ENCODE data around the gene PCBP3.
"Not testable (repeated sequence)": the region's sequence is repeated elsewhere in the genome, so short reads cannot be mapped to it uniquely, and the experiment has no call there.

PCBP3 gene

DNA sequence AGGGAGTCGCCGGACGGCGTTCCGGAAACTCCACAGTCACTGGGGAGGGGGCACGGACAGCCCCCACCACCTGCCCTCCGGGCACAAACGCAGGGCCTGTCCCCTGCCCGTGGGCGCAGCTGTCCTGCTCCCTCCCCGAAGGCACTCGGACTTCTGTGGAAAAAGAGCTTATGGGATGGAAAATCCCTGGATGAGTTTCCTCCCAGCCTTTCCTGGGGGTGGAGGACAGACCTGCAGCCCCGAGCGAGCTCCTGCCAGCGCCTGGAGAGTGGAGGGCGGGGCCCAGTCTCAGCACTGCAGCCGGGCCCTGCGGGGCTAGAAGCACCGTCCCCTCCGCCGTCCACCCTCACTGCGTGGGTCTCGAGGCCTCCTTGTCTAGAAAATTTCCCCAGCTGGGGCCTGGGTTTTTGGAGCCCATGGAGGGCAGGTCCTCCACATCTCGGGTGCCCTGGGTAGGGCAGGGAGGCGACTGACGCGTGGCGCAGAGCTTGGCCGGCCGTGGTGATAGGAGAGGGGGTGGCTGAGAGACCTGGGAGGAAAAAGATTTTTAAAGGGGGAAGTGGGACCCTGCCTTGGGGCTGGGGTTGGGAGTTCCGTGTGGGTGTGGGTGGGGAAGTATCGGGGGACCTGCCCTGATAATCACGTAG lies 331.6 kb downstream of the PCBP3 start:
- H3K4me3 ChIP-seq (ENCODE audit: insufficient read depth, low read length, poor library complexity, severe bottlenecking) = no peak overlapping the region
- TF ChIP-seq, protein P1, sequence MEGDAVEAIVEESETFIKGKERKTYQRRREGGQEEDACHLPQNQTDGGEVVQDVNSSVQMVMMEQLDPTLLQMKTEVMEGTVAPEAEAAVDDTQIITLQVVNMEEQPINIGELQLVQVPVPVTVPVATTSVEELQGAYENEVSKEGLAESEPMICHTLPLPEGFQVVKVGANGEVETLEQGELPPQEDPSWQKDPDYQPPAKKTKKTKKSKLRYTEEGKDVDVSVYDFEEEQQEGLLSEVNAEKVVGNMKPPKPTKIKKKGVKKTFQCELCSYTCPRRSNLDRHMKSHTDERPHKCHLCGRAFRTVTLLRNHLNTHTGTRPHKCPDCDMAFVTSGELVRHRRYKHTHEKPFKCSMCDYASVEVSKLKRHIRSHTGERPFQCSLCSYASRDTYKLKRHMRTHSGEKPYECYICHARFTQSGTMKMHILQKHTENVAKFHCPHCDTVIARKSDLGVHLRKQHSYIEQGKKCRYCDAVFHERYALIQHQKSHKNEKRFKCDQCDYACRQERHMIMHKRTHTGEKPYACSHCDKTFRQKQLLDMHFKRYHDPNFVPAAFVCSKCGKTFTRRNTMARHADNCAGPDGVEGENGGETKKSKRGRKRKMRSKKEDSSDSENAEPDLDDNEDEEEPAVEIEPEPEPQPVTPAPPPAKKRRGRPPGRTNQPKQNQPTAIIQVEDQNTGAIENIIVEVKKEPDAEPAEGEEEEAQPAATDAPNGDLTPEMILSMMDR (IDR thresholded peaks at IDR 0.05; ENCODE audit: insufficient read depth, low read length, poor library complexity, severe bottlenecking) = no peak
- TF ChIP-seq EZH2phosphoT487 (conservative IDR thresholded peaks at IDR 0.05; ENCODE audit: low read length) = no peak
- no peaks in the 10 kb centered on the region for H3K9me2 ChIP-seq (replicated peaks; ENCODE audit: insufficient read depth, low read length)
- H3K9me3 ChIP-seq (ENCODE audit: insufficient read depth, low read length) = no peaks in the 10 kb centered on the region
- no peak overlapping the region for H3K4me2 ChIP-seq (ENCODE audit: low read depth, low read length, poor library complexity, severe bottlenecking)
- no peaks in the 10 kb centered on the region for H3K36me3 ChIP-seq (ENCODE audit: low read length)
- no peak overlapping the region for H2AFZ ChIP-seq (ENCODE audit: low read depth, low read length, severe bottlenecking)
- no peaks in the 10 kb centered on the region for H3K79me2 ChIP-seq (ENCODE audit: insufficient read depth, low read length)
- no peaks in the 10 kb centered on the region for H3F3A ChIP-seq (ENCODE audit: insufficient read depth)
- H3K27me3 ChIP-seq (ENCODE audit: low read length) = no peaks in the 10 kb centered on the region
- H4K20me1 ChIP-seq (ENCODE audit: low read depth, low read length) = no peaks in the 10 kb centered on the region
- no peak overlapping the region for H3K9ac ChIP-seq (ENCODE audit: low read length)
- H3K27ac ChIP-seq (ENCODE audit: low read depth, low read length) = no peak overlapping the region

DNA sequence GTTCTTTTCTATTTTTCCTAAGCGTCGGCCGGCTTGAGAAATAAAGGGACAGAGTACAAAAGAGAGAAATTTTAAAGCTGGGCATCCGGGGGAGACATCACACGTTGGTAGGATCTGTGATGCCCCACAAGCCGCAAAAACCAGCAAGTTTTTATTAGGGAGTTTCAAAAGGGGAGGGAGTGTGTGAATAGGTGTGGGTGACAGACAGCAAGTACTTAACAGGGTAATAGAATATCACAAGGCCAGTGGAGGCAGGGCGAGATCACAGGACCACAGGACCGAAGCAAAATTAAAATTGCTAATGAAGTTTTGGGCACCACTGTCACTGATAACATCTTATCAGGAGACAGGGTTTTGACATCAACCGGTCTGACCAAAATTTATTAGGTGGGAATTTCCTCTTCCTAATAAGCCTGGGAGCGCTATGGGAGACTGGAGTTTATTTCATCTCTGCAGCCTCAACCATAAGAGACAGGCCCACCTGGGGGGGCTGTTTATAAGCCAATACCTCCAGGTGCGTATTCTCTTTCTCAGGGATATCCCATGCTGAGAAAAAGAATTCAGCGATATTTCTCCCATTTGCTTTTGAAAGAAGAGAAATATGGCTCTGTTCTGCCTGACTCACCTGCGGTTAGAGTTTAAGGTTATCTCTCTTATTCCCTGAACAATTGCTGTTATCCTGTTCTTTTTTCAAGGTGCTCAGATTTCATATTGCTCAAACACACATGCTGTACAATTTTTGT lies 332.3 kb downstream of the PCBP3 start:
- H3K9me2 ChIP-seq (replicated peaks; ENCODE audit: insufficient read depth, low read length); H3K27me3 ChIP-seq (ENCODE audit: low read length); H3K4me2 ChIP-seq (ENCODE audit: low read depth, low read length, poor library complexity, severe bottlenecking); H3K9me3 ChIP-seq (ENCODE audit: insufficient read depth, low read length); H3K27ac ChIP-seq (ENCODE audit: low read depth, low read length); H3K36me3 ChIP-seq (ENCODE audit: low read length); H3K79me2 ChIP-seq (ENCODE audit: insufficient read depth, low read length); H3F3A ChIP-seq (ENCODE audit: insufficient read depth); H2AFZ ChIP-seq (ENCODE audit: low read depth, low read length, severe bottlenecking); H4K20me1 ChIP-seq (ENCODE audit: low read depth, low read length); H3K9ac ChIP-seq (ENCODE audit: low read length); H3K4me3 ChIP-seq (ENCODE audit: insufficient read depth, low read length, poor library complexity, severe bottlenecking): not testable (repeated sequence)

DNA sequence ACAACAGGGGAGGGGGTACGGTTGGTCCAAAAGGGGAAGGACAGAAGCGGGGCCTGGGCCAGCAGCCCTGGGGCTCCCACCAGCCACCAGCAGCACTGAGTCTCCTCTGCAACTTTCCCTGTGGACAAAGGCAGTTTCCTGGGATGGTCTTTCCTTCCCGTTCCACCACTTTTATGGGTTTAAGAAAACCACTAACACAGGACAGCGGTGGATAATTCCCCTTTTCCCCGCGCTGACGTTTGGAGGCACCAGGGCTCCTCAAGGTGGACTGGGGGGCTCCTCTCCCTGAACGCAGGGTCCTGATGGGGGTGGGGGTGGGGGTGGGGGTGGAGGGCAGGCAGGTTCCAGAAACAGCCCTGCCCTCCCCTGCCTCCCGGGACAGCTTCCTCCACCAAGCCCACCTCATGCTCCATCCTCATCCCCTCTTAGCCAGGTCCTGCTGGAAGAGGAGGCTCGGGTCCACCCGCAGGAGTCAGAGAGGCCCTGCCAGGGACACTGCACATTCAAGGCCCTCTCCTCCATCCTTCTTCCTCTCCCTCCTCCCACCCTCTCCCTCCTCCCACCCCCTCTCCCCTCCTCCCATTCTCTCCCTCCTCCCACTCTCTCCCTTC lies 333.3 kb downstream of the PCBP3 start:
- Histone ChIP-seq H2AFZ (ENCODE audit: low read depth, low read length, severe bottlenecking) (no peak overlapping the region), H3K9ac (ENCODE audit: low read length) (no peak overlapping the region)

More for the DNA sequence above, 333.3 kb downstream of the PCBP3 start:
- Histone ChIP-seq H3K27me3 (ENCODE audit: low read length) (no peaks in the 10 kb centered on the region), H3K9me3 (ENCODE audit: insufficient read depth, low read length) (no peaks in the 10 kb centered on the region), H3F3A (ENCODE audit: insufficient read depth) (no peaks in the 10 kb centered on the region), H3K36me3 (ENCODE audit: low read length) (no peaks in the 10 kb centered on the region), H3K9me2 (replicated peaks; ENCODE audit: insufficient read depth, low read length) (no peaks in the 10 kb centered on the region), H3K79me2 (ENCODE audit: insufficient read depth, low read length) (no peaks in the 10 kb centered on the region), H3K4me3 (ENCODE audit: insufficient read depth, low read length, poor library complexity, severe bottlenecking) (no peak overlapping the region), H3K27ac (ENCODE audit: low read depth, low read length) (no peak overlapping the region), H4K20me1 (ENCODE audit: low read depth, low read length) (no peaks in the 10 kb centered on the region), H3K4me2 (ENCODE audit: low read depth, low read length, poor library complexity, severe bottlenecking) (no peak overlapping the region)
- no peak for TF ChIP-seq EZH2phosphoT487 (conservative IDR thresholded peaks at IDR 0.05; ENCODE audit: low read length)
- TF ChIP-seq, protein P1 (IDR thresholded peaks at IDR 0.05; ENCODE audit: insufficient read depth, low read length, poor library complexity, severe bottlenecking) = no peak

Data from SU-DHL-6 (cell line).